Measurements from ENCODE around the gene HACL1. TPM values are rescaled to one million over a fixed set of nuclear protein-coding genes. Genes with fewer than 3 reads are reported as not detected.

The HACL1 gene
- total and polyA plus RNA-seq, 9 donors: 11.3 to 22.7 (median 17.6) TPM

- 70 to 83% (median 82%) methylated on average over 3 of the region's 3 CpGs for WGBS, 3 donors
- Histone ChIP-seq H3K4me3 (no peak overlapping the region), H3K4me1 (ENCODE audit: insufficient read depth) (peaks cover 2% of the 10 kb centered on the region), H3K9me3 (no peaks in the 10 kb centered on the region), H3K27me3 (no peaks in the 10 kb centered on the region), H3K27ac (no peak overlapping the region), H3K36me3 (no peaks in the 10 kb centered on the region)
- TF ChIP-seq EP300 (IDR thresholded peaks at IDR 0.05) (no peak), POLR2A (IDR thresholded peaks at IDR 0.05) (no peak)
- TF ChIP-seq, protein P1, sequence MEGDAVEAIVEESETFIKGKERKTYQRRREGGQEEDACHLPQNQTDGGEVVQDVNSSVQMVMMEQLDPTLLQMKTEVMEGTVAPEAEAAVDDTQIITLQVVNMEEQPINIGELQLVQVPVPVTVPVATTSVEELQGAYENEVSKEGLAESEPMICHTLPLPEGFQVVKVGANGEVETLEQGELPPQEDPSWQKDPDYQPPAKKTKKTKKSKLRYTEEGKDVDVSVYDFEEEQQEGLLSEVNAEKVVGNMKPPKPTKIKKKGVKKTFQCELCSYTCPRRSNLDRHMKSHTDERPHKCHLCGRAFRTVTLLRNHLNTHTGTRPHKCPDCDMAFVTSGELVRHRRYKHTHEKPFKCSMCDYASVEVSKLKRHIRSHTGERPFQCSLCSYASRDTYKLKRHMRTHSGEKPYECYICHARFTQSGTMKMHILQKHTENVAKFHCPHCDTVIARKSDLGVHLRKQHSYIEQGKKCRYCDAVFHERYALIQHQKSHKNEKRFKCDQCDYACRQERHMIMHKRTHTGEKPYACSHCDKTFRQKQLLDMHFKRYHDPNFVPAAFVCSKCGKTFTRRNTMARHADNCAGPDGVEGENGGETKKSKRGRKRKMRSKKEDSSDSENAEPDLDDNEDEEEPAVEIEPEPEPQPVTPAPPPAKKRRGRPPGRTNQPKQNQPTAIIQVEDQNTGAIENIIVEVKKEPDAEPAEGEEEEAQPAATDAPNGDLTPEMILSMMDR (IDR thresholded peaks at IDR 0.05): no peak
- intact Hi-C loops (cut with DNase I): no loop called here
- DNase-seq: no peak
These were observed 24.9 kb downstream of the HACL1 start for GRCh38 chr3:15576475-15576874.

- intact Hi-C loops (cut with DNase I): no loop called here
- WGBS, 3 donors: 93 to 98% (median 95%) methylated on average over 5 of the region's 5 CpGs
- no peaks in the 10 kb centered on the region for H3K36me3 ChIP-seq
These were observed 25.9 kb downstream of the HACL1 start for GRCh38 chr3:15575446-15575845.

DNA sequence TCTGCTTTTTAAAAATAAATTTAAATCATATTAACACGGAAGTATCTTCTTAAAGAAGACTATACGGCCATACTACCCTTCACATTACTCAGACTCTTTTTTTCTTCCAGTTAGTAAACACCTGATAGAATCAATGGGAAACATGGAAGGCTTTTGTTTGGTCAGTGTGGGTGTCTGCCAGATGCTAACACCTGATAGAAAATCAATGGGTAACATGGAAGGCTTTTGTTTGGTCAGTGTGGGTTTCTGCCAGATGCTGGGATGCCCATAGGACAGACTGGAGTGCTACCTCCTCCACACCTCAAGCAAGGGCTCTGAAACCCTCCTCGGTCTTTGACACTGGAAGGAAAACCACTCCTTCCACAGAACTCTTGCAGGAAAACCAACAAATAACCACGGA is 29.2 kb downstream of the HACL1 start:
- no peak overlapping the region for H3K27ac ChIP-seq
- H3K4me1 ChIP-seq (ENCODE audit: insufficient read depth): no peaks in the 10 kb centered on the region
- TF ChIP-seq EP300 (IDR thresholded peaks at IDR 0.05) (no peak), POLR2A (IDR thresholded peaks at IDR 0.05) (no peak)
- TF ChIP-seq, protein P1 (IDR thresholded peaks at IDR 0.05): no peak
- DNase-seq: no peak
- H3K36me3 ChIP-seq: no peaks in the 10 kb centered on the region
- intact Hi-C loops (cut with DNase I): no loop called here
- H3K27me3 ChIP-seq: no peaks in the 10 kb centered on the region
- 91 to 93% (median 92%) methylated on average over 4 of the region's 4 CpGs for WGBS, 3 donors
- H3K4me3 ChIP-seq: no peak overlapping the region
- H3K9me3 ChIP-seq: no peaks in the 10 kb centered on the region

More at GRCh38 chr3:15575446-15575845, 25.9 kb downstream of the HACL1 start:
- TF ChIP-seq EP300 (IDR thresholded peaks at IDR 0.05): no peak
- TF ChIP-seq POLR2A (IDR thresholded peaks at IDR 0.05): no peak
- TF ChIP-seq, protein P1 (IDR thresholded peaks at IDR 0.05): no peak
- Histone ChIP-seq H3K4me1 (ENCODE audit: insufficient read depth) (peaks cover 2% of the 10 kb centered on the region), H3K4me3 (no peak overlapping the region), H3K9me3 (no peaks in the 10 kb centered on the region), H3K27me3 (no peaks in the 10 kb centered on the region), H3K27ac (no peak overlapping the region)
- no peak for DNase-seq

DNA sequence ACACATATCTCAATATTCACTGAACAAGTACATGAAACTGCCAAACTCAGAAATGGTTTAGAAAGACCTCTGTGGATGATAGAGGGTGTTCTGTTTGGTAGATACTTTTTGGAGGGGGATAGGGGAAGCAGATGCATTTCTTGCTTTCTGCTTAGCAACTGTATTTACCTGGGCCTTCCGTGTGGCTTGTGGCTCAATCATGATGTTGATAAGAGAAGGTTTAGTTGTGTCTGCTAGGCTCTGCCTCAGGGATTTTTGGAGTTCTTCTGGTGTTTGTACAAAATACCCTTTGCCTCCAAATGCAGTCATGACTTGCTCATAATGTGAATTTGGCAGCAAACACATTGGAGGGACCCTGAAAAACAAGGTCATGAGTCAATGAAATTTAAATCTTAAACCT is 38.2 kb downstream of the HACL1 start:
- Histone ChIP-seq H3K27me3 (no peaks in the 10 kb centered on the region), H3K4me3 (no peak overlapping the region), H3K27ac (no peak overlapping the region), H3K36me3 (no peaks in the 10 kb centered on the region), H3K9me3 (no peaks in the 10 kb centered on the region), H3K4me1 (ENCODE audit: insufficient read depth) (no peaks in the 10 kb centered on the region)
- no peak for DNase-seq
- TF ChIP-seq EP300 (IDR thresholded peaks at IDR 0.05): no peak
- TF ChIP-seq, protein P1 (IDR thresholded peaks at IDR 0.05): no peak
- TF ChIP-seq POLR2A (IDR thresholded peaks at IDR 0.05): no peak
- intact Hi-C loops (cut with DNase I): loop anchor here in 2 of 4 donors (10.0 kb wide), 2 partner anchors 128 to 358 kb away; partner anchors contain the start of gene CAPN7 (in 1 of the 2)
- WGBS, 3 donors: 9 to 31% (median 11%) methylated on average over 1 of the region's 1 CpG
